GM20000 (cell line): ENCODE results near the gene MAN1A2.

Experiments
- DNase-seq: peaks from one replicate; pipeline ENCODE4 v3.0.0; 2012; ENCODE audit warnings: low spot score
- CTCF ChIP-seq: IDR thresholded peaks from 2 replicates; pipeline ENCODE4 v1.5.1; 2012; ENCODE audit warnings: mild to moderate bottlenecking, control low read depth; ENCODE audit errors: extremely low read depth, missing control alignments

The MAN1A2 gene

GRCh38 chr1:117501281-117501680 is 134.0 kb downstream of the MAN1A2 start:
- no peak for DNase-seq
- TF ChIP-seq CTCF, result no peak

DNA sequence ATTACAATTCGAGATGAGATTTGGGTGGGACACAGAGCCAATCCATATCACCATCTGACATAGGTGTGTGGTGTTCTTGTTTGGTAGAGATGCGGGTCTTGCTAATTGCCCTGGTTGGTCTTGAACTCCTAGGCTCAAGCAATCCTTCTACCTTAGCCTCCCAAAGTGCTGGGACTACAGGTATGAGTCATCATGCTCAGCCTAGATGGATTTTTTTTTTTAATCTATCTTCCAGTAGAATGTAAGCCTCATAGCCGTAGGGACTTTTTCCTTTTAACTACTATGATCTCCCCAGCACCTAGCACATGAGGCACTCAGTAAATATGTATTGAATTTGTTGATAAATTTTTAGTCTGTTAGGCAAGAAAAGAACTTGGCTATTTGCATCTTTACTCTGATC is 144.0 kb downstream of the MAN1A2 start:
- TF ChIP-seq CTCF, result no peak
- DNase-seq, result no peak

DNA sequence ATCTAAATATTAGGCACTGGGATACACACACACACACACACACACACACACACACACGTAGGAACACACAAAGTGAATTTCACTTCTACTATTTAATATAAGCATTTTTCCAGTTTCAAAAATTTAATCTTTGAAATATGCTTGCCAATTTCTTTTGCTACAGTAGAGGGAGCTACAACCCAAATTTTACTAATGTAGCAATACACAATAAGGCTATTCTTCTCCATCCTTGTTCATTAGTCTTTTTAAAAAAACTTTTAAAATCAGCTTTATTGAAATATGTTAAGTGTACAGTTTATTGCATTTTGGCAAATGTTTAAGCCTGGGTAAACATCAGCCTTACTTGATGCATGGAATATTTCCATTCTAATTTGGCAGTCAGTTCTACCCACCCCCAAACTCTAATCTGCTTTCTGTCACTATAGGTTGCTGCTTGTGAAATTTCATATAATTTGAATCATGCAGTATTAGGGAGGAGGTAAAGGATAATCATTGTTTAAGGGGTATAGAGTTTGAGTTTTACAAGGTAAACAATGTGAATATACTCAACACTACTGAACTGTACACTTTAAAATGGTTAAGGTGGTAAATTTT is 145.6 kb downstream of the MAN1A2 start:
- no peak for DNase-seq
- no peak for TF ChIP-seq CTCF

GRCh38 chr1:117523111-117523510 is 155.9 kb downstream of the MAN1A2 start:
- TF ChIP-seq CTCF, result no peak
- no peak for DNase-seq

DNA sequence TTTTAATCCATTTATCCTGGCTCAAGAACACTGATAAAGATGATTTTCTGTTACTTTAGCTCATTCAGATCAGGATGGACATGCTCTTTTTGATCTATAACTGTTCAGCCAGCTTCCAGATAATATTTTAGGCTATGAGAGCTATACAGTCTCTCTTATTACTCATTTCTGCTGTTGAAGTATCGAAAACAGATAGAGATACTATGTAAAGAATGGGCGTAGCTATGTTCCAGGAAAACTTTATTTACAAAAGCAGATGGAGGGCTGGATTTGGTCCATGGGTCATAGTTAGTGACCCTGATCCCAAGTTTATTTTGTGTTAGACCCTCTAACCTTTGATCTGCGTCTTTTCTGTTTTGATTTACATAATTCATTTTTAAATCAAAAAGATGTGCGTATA is 159.8 kb downstream of the MAN1A2 start:
- DNase-seq, result no peak
- no peak for TF ChIP-seq CTCF

GRCh38 chr1:117527566-117528102 is 160.4 kb downstream of the MAN1A2 start:
- no peak for TF ChIP-seq CTCF
- no peak for DNase-seq

DNA sequence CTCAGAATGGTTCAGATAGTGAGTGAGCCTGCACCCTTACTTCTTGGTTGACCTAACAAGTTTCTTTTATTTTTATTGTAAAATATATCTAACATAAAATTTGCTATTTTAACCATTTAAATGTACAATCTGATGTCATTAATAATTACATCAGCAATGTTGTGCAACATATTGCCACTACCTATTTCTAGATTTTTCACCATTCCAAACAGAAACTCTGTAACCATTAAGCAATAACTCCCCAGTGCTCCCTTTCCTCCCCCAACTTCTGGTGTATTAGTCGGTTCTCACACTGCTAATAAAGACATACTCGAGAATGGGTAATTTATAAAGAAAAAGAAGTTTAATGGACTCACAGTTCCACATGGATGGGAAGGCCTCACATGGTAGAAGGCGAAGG is 162.4 kb downstream of the MAN1A2 start:
- TF ChIP-seq CTCF, result no peak
- no peak for DNase-seq
